ENCODE measurements around the gene SLC9A9.

The SLC9A9 gene

GRCh38 chr3:143634427-143634826, 213.8 kb downstream of the SLC9A9 start:
- in situ Hi-C loops (cut with HindIII; ENCODE audit: low pct_ligation_motif_present, low pct_unique_long_range_greater_than_20kb, low sequenced_read_pairs), result no loop called here
- no peak for DNase-seq

GRCh38 chr3:143633816-143634215, 214.5 kb downstream of the SLC9A9 start:
- DNase-seq, result no peak
- in situ Hi-C loops (cut with HindIII; ENCODE audit: low pct_ligation_motif_present, low pct_unique_long_range_greater_than_20kb, low sequenced_read_pairs), result no loop called here

DNA sequence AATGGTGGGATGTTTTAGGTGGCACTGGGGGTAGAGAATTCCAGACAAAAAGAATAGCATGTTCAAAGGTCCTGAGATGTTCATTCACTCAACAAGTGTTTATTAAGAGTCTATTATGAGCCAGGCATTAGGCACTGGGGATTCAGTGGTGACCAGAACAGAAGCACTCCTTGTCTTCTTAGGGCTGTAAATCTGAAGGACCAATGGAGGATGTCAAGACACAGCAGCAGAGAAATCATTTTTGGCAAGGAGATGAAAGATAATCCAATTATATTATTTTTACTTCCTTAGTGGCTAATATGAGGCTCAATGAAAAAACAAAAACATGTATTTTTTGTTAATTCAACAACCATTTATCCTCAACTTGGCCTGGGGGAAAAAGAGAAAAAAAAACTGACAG, 218.5 kb downstream of the SLC9A9 start:
- in situ Hi-C loops (cut with HindIII; ENCODE audit: low pct_ligation_motif_present, low pct_unique_long_range_greater_than_20kb, low sequenced_read_pairs), result no loop called here
- DNase-seq, result no peak

- in situ Hi-C loops (cut with HindIII; ENCODE audit: low pct_ligation_motif_present, low pct_unique_long_range_greater_than_20kb, low sequenced_read_pairs), result no loop called here
- no peak for DNase-seq
Measured at GRCh38 chr3:143628971-143629370, 219.3 kb downstream of the SLC9A9 start.

GRCh38 chr3:143627336-143627735, 220.9 kb downstream of the SLC9A9 start:
- DNase-seq, result no peak
- in situ Hi-C loops (cut with HindIII; ENCODE audit: low pct_ligation_motif_present, low pct_unique_long_range_greater_than_20kb, low sequenced_read_pairs), result no loop called here

DNA sequence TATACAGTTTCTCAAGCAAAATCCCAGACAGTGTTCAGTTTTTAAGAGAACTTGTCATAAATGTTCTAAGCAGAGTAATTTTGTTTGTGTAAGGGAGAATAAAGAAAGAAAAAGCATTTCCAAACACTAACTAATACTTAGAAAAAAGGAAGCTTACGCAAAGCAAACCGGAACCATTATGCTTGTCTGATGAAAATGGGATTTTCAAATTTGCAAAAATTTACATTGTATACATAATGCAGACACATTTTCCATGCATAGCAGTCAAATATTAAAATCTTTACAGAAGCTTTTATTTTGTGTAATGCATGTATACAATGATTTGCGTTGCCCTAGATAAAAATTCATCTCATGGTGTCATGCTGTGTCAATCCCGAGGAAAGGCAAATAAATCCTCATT, 229.0 kb downstream of the SLC9A9 start:
- DNase-seq, result no peak
- in situ Hi-C loops (cut with HindIII; ENCODE audit: low pct_ligation_motif_present, low pct_unique_long_range_greater_than_20kb, low sequenced_read_pairs), result no loop called here

DNA sequence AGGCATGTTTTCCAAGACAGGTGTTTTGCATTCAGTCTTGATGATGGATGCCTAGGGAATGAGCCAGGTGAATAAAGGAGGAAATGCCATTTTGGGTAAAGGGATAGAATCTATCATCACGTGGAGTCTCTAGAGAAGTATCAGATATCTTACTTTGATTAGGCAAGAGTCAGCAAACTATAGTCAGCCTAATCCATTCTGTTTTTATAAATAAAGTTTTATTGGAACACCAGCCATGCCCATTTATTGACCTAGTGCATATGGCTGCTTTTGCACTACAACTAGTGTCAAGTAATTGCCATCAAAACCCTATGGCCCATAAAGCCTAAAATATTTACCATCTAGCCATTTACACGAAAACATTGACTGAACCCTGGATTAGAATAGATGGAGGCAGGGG, 231.2 kb downstream of the SLC9A9 start:
- no peak for DNase-seq
- in situ Hi-C loops (cut with HindIII; ENCODE audit: low pct_ligation_motif_present, low pct_unique_long_range_greater_than_20kb, low sequenced_read_pairs), result no loop called here

DNA sequence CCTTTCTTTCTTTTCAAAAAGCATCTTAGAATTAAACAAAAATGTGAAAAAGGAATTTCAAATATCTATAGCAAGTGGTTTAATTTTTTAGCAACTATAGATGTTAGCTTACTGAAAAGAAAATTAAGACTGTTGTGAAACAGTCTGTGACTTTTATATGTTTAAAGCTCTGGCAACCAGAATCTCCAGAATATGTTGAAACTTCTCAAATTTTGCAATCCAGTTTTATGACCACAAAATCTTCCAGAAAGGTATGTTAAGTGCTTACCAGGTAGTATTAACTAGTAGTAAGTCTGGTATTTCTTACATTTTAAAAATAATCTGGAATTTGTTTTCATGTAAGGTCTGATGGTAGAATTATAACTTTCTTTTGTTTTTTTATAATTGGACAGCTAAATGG, 235.0 kb downstream of the SLC9A9 start:
- DNase-seq, result no peak
- in situ Hi-C loops (cut with HindIII; ENCODE audit: low pct_ligation_motif_present, low pct_unique_long_range_greater_than_20kb, low sequenced_read_pairs), result no loop called here

DNA sequence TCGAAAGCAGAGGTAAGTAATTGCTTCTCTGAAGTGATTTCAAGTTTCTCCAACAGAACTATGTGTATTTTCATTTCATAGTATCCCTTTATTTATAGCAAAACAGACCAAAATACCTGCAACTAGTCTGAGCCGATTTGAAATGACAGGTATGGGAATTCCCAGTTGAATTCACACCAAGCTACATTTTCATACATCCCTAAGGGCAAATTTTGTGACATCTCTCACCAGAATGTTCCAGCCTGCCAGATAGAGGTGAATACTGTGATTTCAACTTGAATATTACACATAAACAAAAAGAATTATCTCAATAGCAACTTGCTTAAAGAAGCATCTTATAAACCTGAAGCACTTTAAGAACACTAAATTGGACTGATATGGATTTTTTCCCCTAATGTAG, 235.7 kb downstream of the SLC9A9 start:
- in situ Hi-C loops (cut with HindIII; ENCODE audit: low pct_ligation_motif_present, low pct_unique_long_range_greater_than_20kb, low sequenced_read_pairs), result no loop called here
- no peak for DNase-seq

DNA sequence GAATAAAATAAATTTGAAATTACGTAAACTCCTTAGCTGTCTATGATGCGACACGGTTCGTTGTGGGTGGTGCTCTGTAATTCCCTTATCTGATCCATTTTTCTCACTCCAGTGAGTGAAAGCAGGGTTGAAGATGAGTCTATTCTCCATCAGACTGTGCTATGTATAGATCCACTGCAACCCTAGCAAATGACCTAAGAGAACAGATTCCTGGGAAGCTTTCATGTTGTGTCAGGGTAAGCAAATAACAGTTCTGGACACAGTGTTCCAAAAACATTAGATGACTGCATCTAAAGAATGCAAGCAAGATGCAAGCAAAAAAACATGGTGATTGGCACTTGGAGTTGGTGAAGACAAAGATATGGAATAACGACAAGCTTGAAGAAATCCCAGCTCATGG, 239.3 kb downstream of the SLC9A9 start:
- DNase-seq, result no peak
- in situ Hi-C loops (cut with HindIII; ENCODE audit: low pct_ligation_motif_present, low pct_unique_long_range_greater_than_20kb, low sequenced_read_pairs), result no loop called here

- in situ Hi-C loops (cut with HindIII; ENCODE audit: low pct_ligation_motif_present, low pct_unique_long_range_greater_than_20kb, low sequenced_read_pairs), result no loop called here
- DNase-seq, result no peak
Measured at GRCh38 chr3:143605233-143605950, 242.9 kb downstream of the SLC9A9 start.

GRCh38 chr3:143604402-143605185, 243.7 kb downstream of the SLC9A9 start:
- no peak for DNase-seq
- in situ Hi-C loops (cut with HindIII; ENCODE audit: low pct_ligation_motif_present, low pct_unique_long_range_greater_than_20kb, low sequenced_read_pairs), result no loop called here

GRCh38 chr3:143603774-143604173, 244.5 kb downstream of the SLC9A9 start:
- in situ Hi-C loops (cut with HindIII; ENCODE audit: low pct_ligation_motif_present, low pct_unique_long_range_greater_than_20kb, low sequenced_read_pairs), result no loop called here
- DNase-seq, result no peak

- in situ Hi-C loops (cut with HindIII; ENCODE audit: low pct_ligation_motif_present, low pct_unique_long_range_greater_than_20kb, low sequenced_read_pairs), result no loop called here
- DNase-seq, result no peak
Measured at GRCh38 chr3:143601723-143602484, 246.4 kb downstream of the SLC9A9 start.

DNA sequence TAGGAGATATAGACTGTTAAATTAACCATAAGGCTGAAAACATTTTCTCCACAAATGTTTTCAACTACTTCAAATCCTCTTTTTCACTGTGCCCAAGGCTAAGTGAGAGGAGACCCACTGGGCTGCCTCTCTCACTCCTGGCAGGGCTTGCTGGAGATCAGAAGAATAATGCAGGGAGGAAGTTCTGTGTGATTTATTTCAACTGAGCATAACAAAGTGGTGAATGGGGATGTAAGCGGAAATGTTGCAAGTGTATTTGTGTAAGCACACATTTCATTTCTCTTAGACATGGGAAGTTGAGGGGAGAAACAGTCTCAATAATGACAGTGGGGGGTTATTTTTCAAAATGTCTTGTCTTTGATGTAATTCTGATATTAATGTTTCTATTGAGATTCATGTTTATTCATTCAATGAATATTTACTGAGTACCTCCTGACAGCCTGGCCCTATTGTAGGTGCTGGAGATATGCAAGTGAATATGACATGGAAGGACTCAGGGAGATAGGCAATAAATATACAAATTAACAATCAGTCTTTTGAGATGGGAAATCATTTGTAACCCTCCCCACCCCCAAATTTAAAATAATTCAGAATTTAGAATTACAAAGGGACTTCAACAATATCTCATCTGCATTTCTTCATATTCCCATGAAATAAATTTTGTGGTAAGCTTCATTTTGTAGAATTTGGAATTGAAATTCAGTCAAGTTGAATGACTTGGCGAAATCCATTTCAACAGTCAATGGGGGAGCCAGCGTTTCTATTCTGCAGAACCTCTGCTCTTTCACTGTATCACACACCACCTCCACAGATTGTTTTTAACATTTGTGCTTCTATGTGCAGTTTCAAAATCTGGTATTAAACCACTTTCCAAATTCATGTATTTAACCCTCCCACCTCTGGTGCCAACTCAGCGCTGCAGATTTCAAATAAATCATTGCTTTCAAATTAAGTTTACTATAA, 247.2 kb downstream of the SLC9A9 start:
- DNase-seq, result no peak
- in situ Hi-C loops (cut with HindIII; ENCODE audit: low pct_ligation_motif_present, low pct_unique_long_range_greater_than_20kb, low sequenced_read_pairs), result no loop called here

- DNase-seq, result no peak
- in situ Hi-C loops (cut with HindIII; ENCODE audit: low pct_ligation_motif_present, low pct_unique_long_range_greater_than_20kb, low sequenced_read_pairs), result no loop called here
Measured at GRCh38 chr3:143597774-143598652, 250.3 kb downstream of the SLC9A9 start.

- no peak for DNase-seq
- in situ Hi-C loops (cut with HindIII; ENCODE audit: low pct_ligation_motif_present, low pct_unique_long_range_greater_than_20kb, low sequenced_read_pairs), result no loop called here
Measured at GRCh38 chr3:143596957-143597642, 251.2 kb downstream of the SLC9A9 start.
